Gastroesophageal sphincter (tissue), 3 donors: Measurements from ENCODE around the gene STARD6.
"Not testable (repeated sequence)": the region's sequence is repeated elsewhere in the genome, so short reads cannot be mapped to it uniquely, and the experiment has no call there.

Experiments used
- EP300 ChIP-seq: sonication (generic); formaldehyde crosslinking; IDR thresholded peaks from one replicate; pipeline ENCODE4 v1.6.1; 2017; ENCODE audit warnings: antibody characterized with exemption, mild to moderate bottlenecking
- POLR2A ChIP-seq, 2 donors: fragments of 450-650 bp; IDR thresholded peaks; one replicate each; pipeline ENCODE4 v1.6.1; 2017; ENCODE audit warnings: antibody characterized with exemption in 2 of 2, mild to moderate bottlenecking in 2 of 2, moderate library complexity in 1 of 2
- POLR2AphosphoS5 ChIP-seq: sonication (generic); formaldehyde crosslinking; IDR thresholded peaks from one replicate; pipeline ENCODE4 v1.6.1; 2017; ENCODE audit warnings: antibody characterized with exemption
- TF ChIP-seq, protein P1 (sequence below), 4 experiments: fragments of 200-600 bp in 2 of 4; fragments of 450-650 bp in 2 of 4; sonication (generic) in 1 of 4; IDR thresholded peaks; one replicate each; pipeline ENCODE4 v1.5.1; 2017 to 2019; ENCODE audit warnings: antibody characterized with exemption in 4 of 4, mild to moderate bottlenecking in 2 of 4, moderate library complexity in 2 of 4

- not testable (repeated sequence) for TF ChIP-seq POLR2AphosphoS5; POLR2A (IDR thresholded peaks at IDR 0.05); EP300
- TF ChIP-seq, protein P1, sequence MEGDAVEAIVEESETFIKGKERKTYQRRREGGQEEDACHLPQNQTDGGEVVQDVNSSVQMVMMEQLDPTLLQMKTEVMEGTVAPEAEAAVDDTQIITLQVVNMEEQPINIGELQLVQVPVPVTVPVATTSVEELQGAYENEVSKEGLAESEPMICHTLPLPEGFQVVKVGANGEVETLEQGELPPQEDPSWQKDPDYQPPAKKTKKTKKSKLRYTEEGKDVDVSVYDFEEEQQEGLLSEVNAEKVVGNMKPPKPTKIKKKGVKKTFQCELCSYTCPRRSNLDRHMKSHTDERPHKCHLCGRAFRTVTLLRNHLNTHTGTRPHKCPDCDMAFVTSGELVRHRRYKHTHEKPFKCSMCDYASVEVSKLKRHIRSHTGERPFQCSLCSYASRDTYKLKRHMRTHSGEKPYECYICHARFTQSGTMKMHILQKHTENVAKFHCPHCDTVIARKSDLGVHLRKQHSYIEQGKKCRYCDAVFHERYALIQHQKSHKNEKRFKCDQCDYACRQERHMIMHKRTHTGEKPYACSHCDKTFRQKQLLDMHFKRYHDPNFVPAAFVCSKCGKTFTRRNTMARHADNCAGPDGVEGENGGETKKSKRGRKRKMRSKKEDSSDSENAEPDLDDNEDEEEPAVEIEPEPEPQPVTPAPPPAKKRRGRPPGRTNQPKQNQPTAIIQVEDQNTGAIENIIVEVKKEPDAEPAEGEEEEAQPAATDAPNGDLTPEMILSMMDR (IDR thresholded peaks at IDR 0.05), result not testable (repeated sequence)
Measured at GRCh38 chr18:54298991-54299390, 58.7 kb downstream of the STARD6 start.
